Effector memory CD8-positive, alpha-beta T cell (primary cell): ENCODE data around the gene TNFAIP8L2.
A peak's percentile ranks its signal among the peaks of the same experiment; 100 is the strongest.
"Not testable (repeated sequence)": the region's sequence is repeated elsewhere in the genome, so short reads cannot be mapped to it uniquely, and the experiment has no call there.

Experiments
- ATAC-seq: fragments of 150-1000 bp; cut with Tn5 transposase; replicated peaks from 2 replicates; pipeline ENCODE4 v1.10.0; 2021; ENCODE audit warnings: mild to moderate bottlenecking, moderate library complexity
- DNase-seq, 3 experiments: peaks; one replicate each; pipeline ENCODE4 v3.0.0; 2021
- H3K27ac Mint-ChIP-seq, 2 donors: one replicate each; pipeline ENCODE4 v1.8.0; 2022; ENCODE audit warnings: mild to moderate bottlenecking in 2 of 2, mixed read lengths in 2 of 2, moderate library complexity in 2 of 2
- H3K27me3 Mint-ChIP-seq, 2 donors: one replicate each; pipeline ENCODE4 v1.8.0; 2022; ENCODE audit warnings: mixed read lengths in 2 of 2
- H3K36me3 Mint-ChIP-seq: one replicate; pipeline ENCODE4 v1.8.0; 2022; ENCODE audit warnings: mild to moderate bottlenecking, moderate library complexity, mixed read lengths; ENCODE audit not compliant: insufficient read depth
- H3K4me1 Mint-ChIP-seq, 2 donors: one replicate each; pipeline ENCODE4 v1.8.0; 2022; ENCODE audit warnings: low read depth in 2 of 2, mixed read lengths in 2 of 2
- H3K4me3 Mint-ChIP-seq, 2 donors: one replicate each; pipeline ENCODE4 v1.8.0; 2022; ENCODE audit warnings: mild to moderate bottlenecking in 2 of 2, mixed read lengths in 2 of 2, moderate library complexity in 2 of 2
- H3K9me3 Mint-ChIP-seq, 2 donors: one replicate each; pipeline ENCODE4 v1.8.0; 2022; ENCODE audit warnings: mixed read lengths in 2 of 2

TNFAIP8L2 gene

GRCh38 chr1:151187205-151187604 is 30.8 kb downstream of the TNFAIP8L2 start:
- no peaks in the 10 kb centered on the region for H3K9me3 Mint-ChIP-seq
- no peak overlapping the region for H3K4me3 Mint-ChIP-seq
- peaks cover 29 to 37% of the 10 kb centered on the region in 2 donors for H3K4me1 Mint-ChIP-seq
- H3K27me3 Mint-ChIP-seq = no peaks in the 10 kb centered on the region
- H3K36me3 Mint-ChIP-seq = peaks cover 47% of the 10 kb centered on the region
- ATAC-seq = no peak
- no peak overlapping the region for H3K27ac Mint-ChIP-seq
- DNase-seq = no peak

GRCh38 chr1:151188667-151189066 is 32.2 kb downstream of the TNFAIP8L2 start:
- Mint-ChIP-seq H3K4me1 (peaks cover 29 to 30% of the 10 kb centered on the region in 2 donors), H3K36me3 (peaks cover 32% of the 10 kb centered on the region), H3K4me3 (peak overlapping the region; percentile 98 to 100), H3K27ac (peak overlapping the region; percentile 97 to 99)
- H3K9me3 Mint-ChIP-seq, DNase-seq, H3K27me3 Mint-ChIP-seq, ATAC-seq: not testable (repeated sequence)

- no peaks in the 10 kb centered on the region for H3K9me3 Mint-ChIP-seq
- H3K27me3 Mint-ChIP-seq = no peaks in the 10 kb centered on the region
- peak within 1 kb of the TSS; percentile 98 to 100 for H3K4me3 Mint-ChIP-seq
- peaks cover 29 to 30% of the 10 kb centered on the region in 2 donors for H3K4me1 Mint-ChIP-seq
- peak; percentile 95 for ATAC-seq
- peaks cover 20% of the 10 kb centered on the region for H3K36me3 Mint-ChIP-seq
- H3K27ac Mint-ChIP-seq = peak within 1 kb of the TSS; percentile 97 to 99
- peak; percentile 73 to 77 (median 74) for DNase-seq
Observed at GRCh38 chr1:151189637-151190445, 33.4 kb downstream of the TNFAIP8L2 start, which contains the start of gene VPS72. Gene VPS72, minus strand, starts transcription at chr1:151190197. Its CDS starts 76 bp downstream, at chr1:151190121.

- H3K4me1 Mint-ChIP-seq = peaks cover 26 to 33% of the 10 kb centered on the region in 2 donors
- no peak for ATAC-seq
- H3K9me3 Mint-ChIP-seq = no peaks in the 10 kb centered on the region
- H3K4me3 Mint-ChIP-seq = no peak overlapping the region
- H3K27me3 Mint-ChIP-seq = no peaks in the 10 kb centered on the region
- peaks cover 10% of the 10 kb centered on the region for H3K36me3 Mint-ChIP-seq
- H3K27ac Mint-ChIP-seq = no peak overlapping the region
- DNase-seq = no peak
Observed at GRCh38 chr1:151192047-151192446, 35.6 kb downstream of the TNFAIP8L2 start.

- no peaks in the 10 kb centered on the region for H3K27me3 Mint-ChIP-seq
- no peak for ATAC-seq
- peaks cover 29 to 35% of the 10 kb centered on the region in 2 donors for H3K4me1 Mint-ChIP-seq
Observed at GRCh38 chr1:151193304-151193703, 36.9 kb downstream of the TNFAIP8L2 start.

GRCh38 chr1:151193856-151194255 is 37.4 kb downstream of the TNFAIP8L2 start:
- H3K36me3 Mint-ChIP-seq = peaks cover 21% of the 10 kb centered on the region

More at GRCh38 chr1:151193304-151193703, 36.9 kb downstream of the TNFAIP8L2 start:
- DNase-seq = no peak
- no peaks in the 10 kb centered on the region for H3K9me3 Mint-ChIP-seq
- peaks cover 15% of the 10 kb centered on the region for H3K36me3 Mint-ChIP-seq
- no peak overlapping the region for H3K27ac Mint-ChIP-seq
- H3K4me3 Mint-ChIP-seq = no peak overlapping the region

GRCh38 chr1:151194894-151195594 is 38.6 kb downstream of the TNFAIP8L2 start:
- H3K27ac Mint-ChIP-seq, H3K27me3 Mint-ChIP-seq, H3K9me3 Mint-ChIP-seq, H3K4me3 Mint-ChIP-seq, DNase-seq, ATAC-seq: not testable (repeated sequence)
- peaks cover 32 to 34% of the 10 kb centered on the region in 2 donors for H3K4me1 Mint-ChIP-seq
- peaks cover 21% of the 10 kb centered on the region for H3K36me3 Mint-ChIP-seq

More at GRCh38 chr1:151193856-151194255, 37.4 kb downstream of the TNFAIP8L2 start:
- H3K27me3 Mint-ChIP-seq = no peaks in the 10 kb centered on the region
- ATAC-seq (no peak), DNase-seq (no peak)
- no peak overlapping the region for H3K4me3 Mint-ChIP-seq
- H3K27ac Mint-ChIP-seq = no peak overlapping the region
- H3K4me1 Mint-ChIP-seq = peaks cover 29 to 33% of the 10 kb centered on the region in 2 donors
- no peaks in the 10 kb centered on the region for H3K9me3 Mint-ChIP-seq

GRCh38 chr1:151196292-151196800 is 39.9 kb downstream of the TNFAIP8L2 start:
- ATAC-seq (no peak), DNase-seq (peak; percentile 21 to 48 (median 40))
- no peaks in the 10 kb centered on the region for H3K9me3 Mint-ChIP-seq
- no peak overlapping the region for H3K27ac Mint-ChIP-seq
- H3K4me1 Mint-ChIP-seq = peaks cover 27 to 30% of the 10 kb centered on the region in 2 donors
- peaks cover 22% of the 10 kb centered on the region for H3K36me3 Mint-ChIP-seq
- H3K27me3 Mint-ChIP-seq = no peaks in the 10 kb centered on the region
- H3K4me3 Mint-ChIP-seq = peak overlapping the region; percentile 27 to 56

- DNase-seq (no peak), ATAC-seq (no peak)
- Mint-ChIP-seq H3K36me3 (peaks cover 31% of the 10 kb centered on the region), H3K27me3 (no peaks in the 10 kb centered on the region), H3K4me3 (peak overlapping the region; percentile 99 to 100), H3K4me1 (peaks cover 29 to 30% of the 10 kb centered on the region in 2 donors), H3K9me3 (no peaks in the 10 kb centered on the region), H3K27ac (peak overlapping the region; percentile 97 to 99)
Observed at GRCh38 chr1:151197863-151198253, 41.4 kb downstream of the TNFAIP8L2 start.

GRCh38 chr1:151198254-151199127 is 42.0 kb downstream of the TNFAIP8L2 start, which contains the start of gene PIP5K1A:
Gene PIP5K1A, plus strand, starts transcription at chr1:151198552. Its CDS starts 445 bp downstream, at chr1:151198997.
- no peaks in the 10 kb centered on the region for H3K27me3 Mint-ChIP-seq

GRCh38 chr1:151199873-151200581 is 43.6 kb downstream of the TNFAIP8L2 start:
- Mint-ChIP-seq H3K27ac (peak overlapping the region; percentile 97 to 99), H3K36me3 (peaks cover 41% of the 10 kb centered on the region), H3K9me3 (no peaks in the 10 kb centered on the region), H3K4me1 (peaks cover 31 to 39% of the 10 kb centered on the region in 2 donors), H3K27me3 (no peaks in the 10 kb centered on the region), H3K4me3 (peak overlapping the region; percentile 99 to 100)
- DNase-seq = no peak
- ATAC-seq = no peak

More at GRCh38 chr1:151198254-151199127, 42.0 kb downstream of the TNFAIP8L2 start, which contains the start of gene PIP5K1A:
- H3K9me3 Mint-ChIP-seq = no peaks in the 10 kb centered on the region
- peak within 1 kb of the TSS; percentile 99 to 100 for H3K4me3 Mint-ChIP-seq
- peaks cover 29 to 30% of the 10 kb centered on the region in 2 donors for H3K4me1 Mint-ChIP-seq
- peak within 1 kb of the TSS; percentile 97 to 99 for H3K27ac Mint-ChIP-seq
- DNase-seq (peak; percentile 95 to 99 (median 97)), ATAC-seq (peak; percentile 98)
- H3K36me3 Mint-ChIP-seq = peaks cover 38% of the 10 kb centered on the region

- not testable (repeated sequence) for H3K27ac Mint-ChIP-seq, H3K4me3 Mint-ChIP-seq, ATAC-seq, H3K27me3 Mint-ChIP-seq, H3K9me3 Mint-ChIP-seq, DNase-seq
- peaks cover 50% of the 10 kb centered on the region for H3K36me3 Mint-ChIP-seq
- peaks cover 5 to 12% of the 10 kb centered on the region in 2 donors for H3K4me1 Mint-ChIP-seq
Observed at GRCh38 chr1:151205381-151205965, 49.0 kb downstream of the TNFAIP8L2 start.
